ENCODE data around the gene APOL4. TPM values are rescaled to one million over a fixed set of nuclear protein-coding genes. Genes with fewer than 3 reads are reported as not detected.
"Not testable (repeated sequence)": the region's sequence is repeated elsewhere in the genome, so short reads cannot be mapped to it uniquely, and the experiment has no call there.

Gene APOL4
- total RNA-seq, 2 experiments from 2014 or later: 0.18 TPM

DNA sequence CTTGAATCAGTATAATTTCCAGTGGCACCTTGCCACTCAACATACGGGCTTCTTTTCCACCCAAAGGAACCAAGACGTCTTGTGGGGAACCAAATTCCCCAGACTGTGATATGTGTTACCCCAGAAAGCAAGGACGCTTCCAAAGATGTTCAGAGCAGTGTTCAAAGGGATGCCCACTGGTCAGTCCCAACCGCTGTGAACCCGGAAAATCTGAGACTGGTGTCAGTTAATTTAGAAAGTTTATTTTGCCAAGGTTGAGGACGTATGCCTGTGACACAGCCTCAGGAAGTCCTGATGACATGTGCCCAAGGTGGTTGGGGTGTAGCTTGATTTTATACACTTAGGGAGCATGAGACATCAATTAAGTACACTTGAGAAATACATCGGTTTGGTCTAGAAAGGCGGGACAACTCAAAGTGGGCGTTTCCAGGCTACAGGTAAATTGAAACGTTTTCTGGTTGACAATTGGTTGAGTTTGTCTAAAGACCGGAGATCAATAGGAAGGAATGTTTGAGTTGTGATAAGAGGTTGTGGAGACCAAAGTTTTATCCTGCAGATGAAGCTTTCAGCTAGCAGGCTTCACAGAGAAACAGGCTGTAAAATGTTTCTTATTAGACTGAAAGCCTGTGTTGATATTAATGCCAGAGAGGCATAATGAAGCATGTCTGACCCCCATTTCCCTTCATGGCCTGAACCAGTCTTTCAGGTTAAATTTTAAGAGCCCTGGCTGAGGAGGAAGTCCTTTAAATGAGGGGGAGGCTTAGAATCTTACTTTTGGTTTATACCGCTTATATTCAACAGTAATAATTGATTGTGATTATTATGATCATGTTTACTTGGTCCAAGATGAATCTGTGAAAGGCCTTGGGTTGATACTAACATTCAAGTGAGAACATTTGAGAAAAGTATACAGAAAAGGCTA is 47.8 kb downstream of the APOL4 start:
- TF ChIP-seq, protein P1, sequence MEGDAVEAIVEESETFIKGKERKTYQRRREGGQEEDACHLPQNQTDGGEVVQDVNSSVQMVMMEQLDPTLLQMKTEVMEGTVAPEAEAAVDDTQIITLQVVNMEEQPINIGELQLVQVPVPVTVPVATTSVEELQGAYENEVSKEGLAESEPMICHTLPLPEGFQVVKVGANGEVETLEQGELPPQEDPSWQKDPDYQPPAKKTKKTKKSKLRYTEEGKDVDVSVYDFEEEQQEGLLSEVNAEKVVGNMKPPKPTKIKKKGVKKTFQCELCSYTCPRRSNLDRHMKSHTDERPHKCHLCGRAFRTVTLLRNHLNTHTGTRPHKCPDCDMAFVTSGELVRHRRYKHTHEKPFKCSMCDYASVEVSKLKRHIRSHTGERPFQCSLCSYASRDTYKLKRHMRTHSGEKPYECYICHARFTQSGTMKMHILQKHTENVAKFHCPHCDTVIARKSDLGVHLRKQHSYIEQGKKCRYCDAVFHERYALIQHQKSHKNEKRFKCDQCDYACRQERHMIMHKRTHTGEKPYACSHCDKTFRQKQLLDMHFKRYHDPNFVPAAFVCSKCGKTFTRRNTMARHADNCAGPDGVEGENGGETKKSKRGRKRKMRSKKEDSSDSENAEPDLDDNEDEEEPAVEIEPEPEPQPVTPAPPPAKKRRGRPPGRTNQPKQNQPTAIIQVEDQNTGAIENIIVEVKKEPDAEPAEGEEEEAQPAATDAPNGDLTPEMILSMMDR (IDR thresholded peaks at IDR 0.05): no peak
- ATAC-seq (no peak), DNase-seq (no peak)
- Mint-ChIP-seq H3K27me3 (no peaks in the 10 kb centered on the region), H3K4me1 (ENCODE audit: low read depth) (peaks cover 82% of the 10 kb centered on the region), H3K9me3 (peaks cover 11% of the 10 kb centered on the region), H3K27ac (peak overlapping the region; percentile 99), H3K4me3 (no peak overlapping the region), H3K36me3 (ENCODE audit: low read depth) (peaks cover 44% of the 10 kb centered on the region)
- intact Hi-C loops (cut with micrococcal nuclease): no loop called here
- ChIA-PET POLR2A (interaction anchor here (0.8 to 1.4 kb wide), 4 partner anchors 8 to 84 kb away, joined by 3 to 5 read pairs (median 4); no protein-coding TSS in a partner anchor), CTCF (interaction anchor here (0.9 to 4.5 kb wide), 6 partner anchors 8 to 88 kb away, joined by 3 to 37 read pairs (median 9); no protein-coding TSS in a partner anchor)

GRCh38 chr22:36152821-36153220 is 48.8 kb downstream of the APOL4 start:
- ChIA-PET CTCF (interaction anchor here (1.1 to 4.5 kb wide), 7 partner anchors 9 to 87 kb away, joined by 3 to 37 read pairs (median 11); no protein-coding TSS in a partner anchor), POLR2A (interaction anchor here (0.8 to 1.3 kb wide), 4 partner anchors 9 to 85 kb away, joined by 3 to 4 read pairs (median 4); no protein-coding TSS in a partner anchor)
- H3K4me1 Mint-ChIP-seq (ENCODE audit: low read depth): peaks cover 77% of the 10 kb centered on the region
- H3K27me3 Mint-ChIP-seq; DNase-seq; intact Hi-C loops (cut with micrococcal nuclease); H3K4me3 Mint-ChIP-seq; ATAC-seq: not testable (repeated sequence)
- H3K9me3 Mint-ChIP-seq: peaks cover 11% of the 10 kb centered on the region
- H3K36me3 Mint-ChIP-seq (ENCODE audit: low read depth): peaks cover 44% of the 10 kb centered on the region
- peak overlapping the region; percentile 99 for H3K27ac Mint-ChIP-seq

DNA sequence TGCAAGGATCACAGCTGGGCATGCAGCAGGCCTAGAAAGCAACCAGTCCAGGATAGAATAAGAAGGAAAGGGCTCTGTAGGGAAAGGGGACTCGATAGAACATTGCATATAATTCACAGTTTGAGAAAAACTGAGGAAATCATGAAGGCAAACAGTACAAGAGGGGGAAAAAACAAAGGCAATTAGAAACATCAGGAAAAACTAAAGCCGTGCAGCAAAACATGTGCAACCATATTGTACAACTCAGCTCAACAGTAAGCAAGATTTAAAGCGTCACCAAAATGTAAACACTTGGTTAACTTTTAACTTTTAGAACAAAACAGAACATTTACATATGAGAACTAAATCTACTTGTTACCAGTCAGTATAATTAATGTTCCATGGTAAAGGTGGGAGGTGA is 49.5 kb downstream of the APOL4 start:
- TF ChIP-seq, protein P1 (IDR thresholded peaks at IDR 0.05): no peak
- Mint-ChIP-seq H3K9me3 (peaks cover 11% of the 10 kb centered on the region), H3K27me3 (no peaks in the 10 kb centered on the region), H3K4me3 (no peak overlapping the region), H3K27ac (peak overlapping the region; percentile 2), H3K36me3 (ENCODE audit: low read depth) (peaks cover 42% of the 10 kb centered on the region), H3K4me1 (ENCODE audit: low read depth) (peaks cover 73% of the 10 kb centered on the region)
- CTCF ChIA-PET: interaction anchor here (0.7 to 4.5 kb wide), 10 partner anchors 10 to 569 kb away, joined by 3 to 37 read pairs (median 5); no protein-coding TSS in a partner anchor
- POLR2A ChIA-PET: interaction anchor here (1.2 to 1.3 kb wide), 3 partner anchors 9 to 11 kb away, joined by 3 read pairs; partner anchors contain the start of gene APOL3
- ATAC-seq: no peak
- intact Hi-C loops (cut with micrococcal nuclease): no loop called here
- no peak for DNase-seq

DNA sequence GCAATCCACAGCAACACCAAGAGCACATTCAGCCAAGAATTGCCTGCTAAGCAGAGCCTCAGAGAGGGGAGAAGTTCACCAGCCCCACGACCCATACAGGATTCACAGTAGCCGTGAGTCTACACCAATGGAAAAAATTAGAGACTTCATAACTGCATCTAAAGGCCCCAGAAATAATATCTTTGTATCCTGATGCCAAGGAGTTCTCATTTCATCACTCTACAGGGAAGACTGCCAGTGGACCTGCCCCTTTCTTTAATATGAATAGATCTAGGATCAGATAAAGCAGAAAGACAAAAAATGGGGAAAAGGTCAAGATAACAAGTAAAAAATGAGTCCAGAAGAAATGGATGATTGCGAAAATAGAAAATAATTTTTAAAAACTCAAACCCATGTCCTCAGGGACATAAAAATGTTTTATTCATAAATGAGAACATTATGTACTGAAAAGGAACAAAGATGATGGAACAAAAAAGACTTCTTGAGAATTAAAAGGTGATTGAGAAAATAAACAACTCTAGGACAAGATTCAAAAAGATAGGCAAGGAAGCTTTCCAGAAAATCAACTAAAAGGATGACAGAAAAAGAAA is 50.5 kb downstream of the APOL4 start:
- Mint-ChIP-seq H3K4me1 (ENCODE audit: low read depth) (peaks cover 67% of the 10 kb centered on the region), H3K27ac (peak overlapping the region; percentile 74), H3K36me3 (ENCODE audit: low read depth) (peaks cover 33% of the 10 kb centered on the region), H3K9me3 (peaks cover 11% of the 10 kb centered on the region), H3K4me3 (no peak overlapping the region), H3K27me3 (no peaks in the 10 kb centered on the region)
- CTCF ChIA-PET: interaction anchor here (1.0 to 4.5 kb wide), 6 partner anchors 9 to 568 kb away, joined by 3 to 37 read pairs (median 12); no protein-coding TSS in a partner anchor
- DNase-seq (no peak), ATAC-seq (no peak)
- TF ChIP-seq, protein P1 (IDR thresholded peaks at IDR 0.05): no peak
- POLR2A ChIA-PET: interaction anchor here (0.7 to 1.2 kb wide), 3 partner anchors 10 to 35 kb away, joined by 3 read pairs; partner anchors contain the start of gene APOL3
- intact Hi-C loops (cut with micrococcal nuclease): no loop called here

- no peaks in the 10 kb centered on the region for H3K27me3 Mint-ChIP-seq
- ATAC-seq (no peak), DNase-seq (no peak)
- ChIA-PET CTCF (interaction anchor here (1.2 kb wide), 1 partner anchor 31 kb away, joined by 5 read pairs; no protein-coding TSS in a partner anchor), POLR2A (no interaction called here)
- intact Hi-C loops (cut with micrococcal nuclease): no loop called here
- H3K27ac Mint-ChIP-seq: no peak overlapping the region
- peaks cover 59% of the 10 kb centered on the region for H3K4me1 Mint-ChIP-seq (ENCODE audit: low read depth)
- H3K4me3 Mint-ChIP-seq: no peak overlapping the region
- peaks cover 23% of the 10 kb centered on the region for H3K36me3 Mint-ChIP-seq (ENCODE audit: low read depth)
- H3K9me3 Mint-ChIP-seq: peaks cover 7% of the 10 kb centered on the region
- TF ChIP-seq, protein P1 (IDR thresholded peaks at IDR 0.05): no peak
These were observed 52.2 kb downstream of the APOL4 start for GRCh38 chr22:36149441-36149840.

Measured in activated CD8-positive, alpha-beta T cell treated with anti-CD3 and anti-CD28 coated beads for 36 hours (primary cell).